Endothelial cell of umbilical vein (primary cell): ENCODE data around the gene KATNIP.

Experiments
- EZH2 ChIP-seq: IDR thresholded peaks from 2 replicates; pipeline ENCODE4 v1.6.1; 2012; ENCODE audit warnings: borderline replicate concordance, low read depth, mild to moderate bottlenecking, moderate library complexity, low read length, inconsistent platforms; ENCODE audit not compliant: severe bottlenecking
- GATA2 ChIP-seq: IDR thresholded peaks from 2 replicates; pipeline ENCODE4 v1.7.0; 2011; ENCODE audit warnings: low read depth, mild to moderate bottlenecking, moderate library complexity, mixed read lengths, low read length; ENCODE audit not compliant: insufficient read length, insufficient read depth
- POLR2A ChIP-seq: IDR thresholded peaks from 2 replicates; pipeline ENCODE4 v1.6.1; 2012; ENCODE audit warnings: low read depth, mild to moderate bottlenecking, control low read depth, low read length
- POLR2AphosphoS5 ChIP-seq: IDR thresholded peaks from 2 replicates; pipeline ENCODE4 v1.6.1; 2012; ENCODE audit warnings: low read depth, mild to moderate bottlenecking, control low read depth, low read length, moderate library complexity; ENCODE audit not compliant: insufficient read depth
- TF ChIP-seq, protein P1 (sequence below), 2 donors: IDR thresholded peaks; 1 replicate in 1 of 2; 2 replicates in 1 of 2; pipeline ENCODE4 v1.5.1; 2011; ENCODE audit warnings: low read length in 2 of 2, mild to moderate bottlenecking in 2 of 2, moderate library complexity in 2 of 2, control low read depth in 1 of 2, inconsistent platforms in 1 of 2, low read depth in 1 of 2; ENCODE audit not compliant: insufficient read depth in 1 of 2; ENCODE audit errors: extremely low read depth in 1 of 2
- TF ChIP-seq, protein P2 (sequence below): IDR thresholded peaks from 2 replicates; pipeline ENCODE4 v1.6.1; 2011; ENCODE audit not compliant: insufficient read depth, insufficient read length

DNA sequence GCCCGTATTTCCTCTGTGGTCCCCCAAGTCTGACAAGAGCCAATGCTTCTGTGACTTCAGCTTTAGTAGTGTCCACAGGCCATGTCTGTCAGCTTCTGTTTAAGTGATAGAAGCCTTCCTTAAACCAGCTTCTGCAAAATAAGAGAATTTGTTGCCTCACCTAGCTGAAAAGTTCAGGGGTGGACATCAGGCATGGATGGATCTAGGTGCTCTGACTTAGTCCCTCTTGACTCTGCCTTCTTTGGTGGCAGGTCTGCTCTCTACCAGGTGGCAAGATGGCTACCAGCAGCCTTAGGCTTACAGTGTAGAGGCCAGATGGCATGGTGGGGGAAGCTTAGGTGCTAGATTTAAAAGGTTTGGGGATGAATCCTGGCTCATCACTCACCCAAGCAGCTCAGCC, 33.7 kb downstream of the KATNIP start:
- TF ChIP-seq POLR2A (no peak), EZH2 (no peak), POLR2AphosphoS5 (no peak), GATA2 (no peak)
- TF ChIP-seq, protein P1, sequence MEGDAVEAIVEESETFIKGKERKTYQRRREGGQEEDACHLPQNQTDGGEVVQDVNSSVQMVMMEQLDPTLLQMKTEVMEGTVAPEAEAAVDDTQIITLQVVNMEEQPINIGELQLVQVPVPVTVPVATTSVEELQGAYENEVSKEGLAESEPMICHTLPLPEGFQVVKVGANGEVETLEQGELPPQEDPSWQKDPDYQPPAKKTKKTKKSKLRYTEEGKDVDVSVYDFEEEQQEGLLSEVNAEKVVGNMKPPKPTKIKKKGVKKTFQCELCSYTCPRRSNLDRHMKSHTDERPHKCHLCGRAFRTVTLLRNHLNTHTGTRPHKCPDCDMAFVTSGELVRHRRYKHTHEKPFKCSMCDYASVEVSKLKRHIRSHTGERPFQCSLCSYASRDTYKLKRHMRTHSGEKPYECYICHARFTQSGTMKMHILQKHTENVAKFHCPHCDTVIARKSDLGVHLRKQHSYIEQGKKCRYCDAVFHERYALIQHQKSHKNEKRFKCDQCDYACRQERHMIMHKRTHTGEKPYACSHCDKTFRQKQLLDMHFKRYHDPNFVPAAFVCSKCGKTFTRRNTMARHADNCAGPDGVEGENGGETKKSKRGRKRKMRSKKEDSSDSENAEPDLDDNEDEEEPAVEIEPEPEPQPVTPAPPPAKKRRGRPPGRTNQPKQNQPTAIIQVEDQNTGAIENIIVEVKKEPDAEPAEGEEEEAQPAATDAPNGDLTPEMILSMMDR (IDR thresholded peaks at IDR 0.05; ENCODE audit: extremely low read depth in 1 of 2, insufficient read depth in 1 of 2, low read depth in 1 of 2, low read length in 2 of 2): no peak
- TF ChIP-seq, protein P2, sequence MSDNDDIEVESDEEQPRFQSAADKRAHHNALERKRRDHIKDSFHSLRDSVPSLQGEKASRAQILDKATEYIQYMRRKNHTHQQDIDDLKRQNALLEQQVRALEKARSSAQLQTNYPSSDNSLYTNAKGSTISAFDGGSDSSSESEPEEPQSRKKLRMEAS: no peak
